Smooth muscle cell (in vitro differentiated cells): ENCODE results near the gene INSIG1. TPM values are rescaled to one million over a fixed set of nuclear protein-coding genes. Genes with fewer than 3 reads are reported as not detected.

Source experiments
- DNase-seq: peaks from one replicate; lab custom pipeline; 2025; ENCODE audit not compliant: unreplicated experiment; lab: John Stamatoyannopoulos, UW
- H2AFZ ChIP-seq: fragments of 200-600 bp; sonication (generic); 2 replicates; pipeline ENCODE4 v1.6.0; 2016; ENCODE audit warnings: antibody characterized with exemption, low read depth, mild to moderate bottlenecking
- H3F3A ChIP-seq: fragments of 200-600 bp; sonication (generic); 2 replicates; pipeline ENCODE4 v1.6.0; 2017; ENCODE audit warnings: antibody characterized with exemption, low read depth
- H3K27ac ChIP-seq: fragments of 200-600 bp; sonication (generic); 2 replicates; pipeline ENCODE4 v1.5.1; 2016; ENCODE audit warnings: low read depth, mild to moderate bottlenecking
- H3K27me3 ChIP-seq: fragments of 200-600 bp; sonication (generic); 2 replicates; pipeline ENCODE4 v1.6.1; 2016; ENCODE audit warnings: low read depth, mild to moderate bottlenecking
- H3K36me3 ChIP-seq: fragments of 200-600 bp; sonication (generic); 2 replicates; pipeline ENCODE4 v1.5.1; 2016; ENCODE audit warnings: low read depth
- H3K4me1 ChIP-seq: fragments of 200-600 bp; sonication (generic); 2 replicates; pipeline ENCODE4 v1.5.1; 2016; ENCODE audit warnings: low read depth
- H3K4me2 ChIP-seq: fragments of 200-600 bp; sonication (generic); 2 replicates; pipeline ENCODE4 v1.6.0; 2016; ENCODE audit warnings: mild to moderate bottlenecking
- H3K4me3 ChIP-seq: fragments of 200-600 bp; sonication (generic); 2 replicates; pipeline ENCODE4 v1.5.1; 2016; ENCODE audit warnings: mild to moderate bottlenecking
- H3K79me2 ChIP-seq: fragments of 200-600 bp; sonication (generic); 2 replicates; pipeline ENCODE4 v1.6.0; 2016; ENCODE audit warnings: low read depth, mild to moderate bottlenecking
- H3K9ac ChIP-seq: fragments of 200-600 bp; sonication (generic); 2 replicates; pipeline ENCODE4 v1.6.0; 2016; ENCODE audit warnings: low read depth
- H3K9me3 ChIP-seq: fragments of 200-600 bp; sonication (generic); replicated peaks from 2 replicates; pipeline ENCODE4 v1.5.1; 2016; ENCODE audit warnings: low read depth
- H4K20me1 ChIP-seq: fragments of 200-600 bp; sonication (generic); 2 replicates; pipeline ENCODE4 v1.6.0; 2016; ENCODE audit warnings: low read depth
- CTCF ChIP-seq: fragments of 200-600 bp; sonication (generic); IDR thresholded peaks from 2 replicates; pipeline ENCODE4 v1.5.1; 2017; ENCODE audit warnings: borderline replicate concordance, mild to moderate bottlenecking, antibody characterized with exemption; ENCODE audit not compliant: insufficient read depth, poor library complexity, severe bottlenecking
- WGBS: methylation state at CpG from one replicate; pipeline ENCODE4 v1.1.7; 2016; ENCODE audit warnings: low lambda C conversion rate; 5-methylcytosine and 5-hydroxymethylcytosine counted together
- polyA plus RNA-seq: library from polyadenylated mRNA; unstranded; fragments of >200 nt; fragmentation: Nextera tagmentation; extraction: Ambion mirVana; gene quantifications from 2 replicates; pipeline ENCODE4 v1.2.1, GENCODE V29; 2016
- total RNA-seq: library from RNA; depleted of rRNA; stranded (reverse); fragments of >200 nt; gene quantifications from 2 replicates; pipeline ENCODE4 v1.2.3, GENCODE V29; 2014

INSIG1 gene
- total and polyA plus RNA-seq, 2 experiments from 2014 or later: 277 to 302 TPM

GRCh38 chr7:155356323-155357105 lies 58.8 kb downstream of the INSIG1 start:
- no peak overlapping the region for H3K9ac ChIP-seq
- H4K20me1 ChIP-seq: no peaks in the 10 kb centered on the region
- H3K4me1 ChIP-seq: peaks cover 4% of the 10 kb centered on the region
- H3K9me3 ChIP-seq: no peaks in the 10 kb centered on the region
- no peak overlapping the region for H2AFZ ChIP-seq
- no peak overlapping the region for H3K4me3 ChIP-seq
- WGBS: 51% methylated on average over 14 of the region's 14 CpGs
- no peak for DNase-seq
- no peak overlapping the region for H3K4me2 ChIP-seq
- H3K27me3 ChIP-seq: peaks cover 47% of the 10 kb centered on the region
- H3K79me2 ChIP-seq: no peaks in the 10 kb centered on the region
- H3K36me3 ChIP-seq: no peaks in the 10 kb centered on the region
- peak; percentile 45 for TF ChIP-seq CTCF
- H3F3A ChIP-seq: no peaks in the 10 kb centered on the region
- H3K27ac ChIP-seq: no peak overlapping the region

- no peaks in the 10 kb centered on the region for H3F3A ChIP-seq
- no peak overlapping the region for H3K4me2 ChIP-seq
- H3K27ac ChIP-seq: no peak overlapping the region
- H4K20me1 ChIP-seq: no peaks in the 10 kb centered on the region
- 83% methylated on average over 14 of the region's 14 CpGs for WGBS
- H3K4me3 ChIP-seq: no peak overlapping the region
- H3K9me3 ChIP-seq: no peaks in the 10 kb centered on the region
- H3K27me3 ChIP-seq: peaks cover 47% of the 10 kb centered on the region
- no peak for DNase-seq
- H3K36me3 ChIP-seq: no peaks in the 10 kb centered on the region
- no peaks in the 10 kb centered on the region for H3K79me2 ChIP-seq
- H2AFZ ChIP-seq: no peak overlapping the region
- no peak for TF ChIP-seq CTCF
- no peak overlapping the region for H3K9ac ChIP-seq
- peaks cover 4% of the 10 kb centered on the region for H3K4me1 ChIP-seq
Observed at GRCh38 chr7:155357573-155358041, 59.9 kb downstream of the INSIG1 start.

GRCh38 chr7:155358066-155358947 lies 60.6 kb downstream of the INSIG1 start:
- Histone ChIP-seq H3K36me3 (no peaks in the 10 kb centered on the region), H3K9me3 (no peaks in the 10 kb centered on the region), H2AFZ (no peak overlapping the region), H4K20me1 (no peaks in the 10 kb centered on the region), H3K27ac (no peak overlapping the region), H3K4me1 (peaks cover 4% of the 10 kb centered on the region), H3K79me2 (no peaks in the 10 kb centered on the region), H3K27me3 (peaks cover 54% of the 10 kb centered on the region), H3K9ac (no peak overlapping the region), H3F3A (no peaks in the 10 kb centered on the region), H3K4me3 (no peak overlapping the region), H3K4me2 (no peak overlapping the region)
- no peak for DNase-seq
- WGBS: 48% methylated on average over 31 of the region's 40 CpGs
- TF ChIP-seq CTCF: no peak
